Kidney (tissue), 14 donors: Measurements from ENCODE around the gene CEP126. TPM values are rescaled to one million over a fixed set of nuclear protein-coding genes. Genes with fewer than 3 reads are reported as not detected.

Experiments
- DNase-seq, 5 donors: peaks; one replicate each; pipeline ENCODE4 v3.0.0-alpha.2; 2013 to 2020
- FAIRE-seq: peaks from 2 replicates; lab custom pipeline; 2012; peaks lifted over from hg19 to GRCh38; lab: Jason Lieb, UNC
- H3K27ac ChIP-seq, 2 donors: one replicate each; pipeline ENCODE4 v1.7.0; 2013; ENCODE audit warnings: low read depth in 2 of 2, low read length in 2 of 2, inconsistent platforms in 1 of 2
- H3K27me3 ChIP-seq: one replicate; pipeline ENCODE4 v1.7.1; 2013; ENCODE audit warnings: low read length, inconsistent platforms; ENCODE audit not compliant: control insufficient read depth, insufficient read depth
- H3K36me3 ChIP-seq, 3 donors: one replicate each; pipeline versions ENCODE4 v1.7.0 to v1.7.1; 2013; ENCODE audit warnings: low read length in 3 of 3, control low read depth in 1 of 3, inconsistent platforms in 1 of 3; ENCODE audit not compliant: insufficient read depth in 3 of 3, control insufficient read depth in 2 of 3
- H3K4me1 ChIP-seq, 3 donors: one replicate each; pipeline versions ENCODE4 v1.7.0 to v1.7.1; 2013; ENCODE audit warnings: low read length in 3 of 3, inconsistent platforms in 1 of 3, low read depth in 1 of 3; ENCODE audit not compliant: control insufficient read depth in 2 of 3, insufficient read depth in 2 of 3
- H3K4me3 ChIP-seq, 3 donors: one replicate each; pipeline versions ENCODE4 v1.7.0 to v1.8.1; 2013; ENCODE audit warnings: low read length in 3 of 3, control low read depth in 1 of 3, inconsistent platforms in 1 of 3
- H3K9ac ChIP-seq, 3 donors: one replicate each; pipeline versions ENCODE4 v1.7.0 to v1.7.1; 2013; ENCODE audit warnings: low read length in 3 of 3, control low read depth in 1 of 3, inconsistent platforms in 1 of 3
- H3K9me3 ChIP-seq, 3 donors: one replicate each; pipeline versions ENCODE4 v1.7.0 to v1.7.1; 2013; ENCODE audit warnings: low read length in 3 of 3, control low read depth in 1 of 3, inconsistent platforms in 1 of 3; ENCODE audit not compliant: control insufficient read depth in 2 of 3, insufficient read depth in 1 of 3
- CTCF ChIP-seq: IDR thresholded peaks from 3 replicates; pipeline ENCODE4 v1.5.1; 2012; ENCODE audit warnings: mild to moderate bottlenecking, moderate library complexity, borderline replicate concordance; ENCODE audit not compliant: insufficient read depth; ENCODE audit errors: extremely low read depth
- intact Hi-C: fragments of 100-400 bp; cut with DNase I; formaldehyde crosslinking; loops from one replicate; pipeline ENCODE4 v1.11.1; 2022
- polyA plus RNA-seq: library from polyadenylated mRNA; stranded (reverse); fragments of 350-450 nt; fragmentation: Illumina TruSeq; extraction: RNeasy Lipid Tissue Mini Kit (QIAGEN cat#74804); gene quantifications from one replicate; pipeline ENCODE4 v1.2.3, GENCODE V29; 2014; ENCODE audit warnings: low read depth, low replicate concordance; ENCODE audit not compliant: insufficient read depth
- total RNA-seq: library from RNA; stranded (reverse); fragmentation: NEBNext Ultra II Directional; extraction: Animal tissue kit (Norgen Biotek cat#: 25700); gene quantifications from one replicate; pipeline ENCODE4 v1.2.1, GENCODE V29; 2021
- donor health status: control.
- donor health status: control.
- donor health status: control.
- donor health status: control.
- donor health status: control.
- donor health status: DM: yes; HTN: yes; CAD: no.
- donor health status: Normal renal cell carcinoma (clear cell type).

CEP126 gene
- total and polyA plus RNA-seq, 2 donors from 2014 or later, result 5.1 to 5.3 TPM

- Histone ChIP-seq H3K4me3 (no peak overlapping the region), H3K4me1 (no peaks in the 10 kb centered on the region), H3K9ac (no peak overlapping the region), H3K36me3 (no peaks in the 10 kb centered on the region), H3K27ac (no peak overlapping the region), H3K27me3 (no peaks in the 10 kb centered on the region), H3K9me3 (no peaks in the 10 kb centered on the region)
- DNase-seq (no peak), FAIRE-seq (no peak)
- intact Hi-C loops, result no loop called here
- TF ChIP-seq CTCF, result no peak
Observed at GRCh38 chr11:101974255-101974654, 59.4 kb downstream of the CEP126 start.

- H3K4me3 ChIP-seq, result no peak overlapping the region
- H3K9me3 ChIP-seq, result no peaks in the 10 kb centered on the region
- no peak for FAIRE-seq
- no peak for TF ChIP-seq CTCF
- no peak for DNase-seq
- H3K9ac ChIP-seq, result no peak overlapping the region
- H3K27ac ChIP-seq, result no peak overlapping the region
- no peaks in the 10 kb centered on the region for H3K36me3 ChIP-seq
- no peaks in the 10 kb centered on the region for H3K27me3 ChIP-seq
- H3K4me1 ChIP-seq, result no peaks in the 10 kb centered on the region
- intact Hi-C loops, result no loop called here
Observed at GRCh38 chr11:101974771-101975170, 60.0 kb downstream of the CEP126 start.

- no peaks in the 10 kb centered on the region for H3K4me1 ChIP-seq
- no peak for DNase-seq
- H3K27ac ChIP-seq, result no peak overlapping the region
- H3K36me3 ChIP-seq, result no peaks in the 10 kb centered on the region
- no peaks in the 10 kb centered on the region for H3K27me3 ChIP-seq
- no peak overlapping the region for H3K9ac ChIP-seq
- TF ChIP-seq CTCF, result no peak
- no peaks in the 10 kb centered on the region for H3K9me3 ChIP-seq
- no peak overlapping the region for H3K4me3 ChIP-seq
- intact Hi-C loops, result no loop called here
- no peak for FAIRE-seq
Observed at GRCh38 chr11:101975734-101976133, 60.9 kb downstream of the CEP126 start.

GRCh38 chr11:101987370-101987769, 72.6 kb downstream of the CEP126 start:
- no peaks in the 10 kb centered on the region for H3K9me3 ChIP-seq
- H3K27ac ChIP-seq, result no peak overlapping the region
- no peak for TF ChIP-seq CTCF
- no peak for FAIRE-seq
- H3K27me3 ChIP-seq, result no peaks in the 10 kb centered on the region
- intact Hi-C loops, result no loop called here
- no peaks in the 10 kb centered on the region for H3K36me3 ChIP-seq
- no peak for DNase-seq
- no peak overlapping the region for H3K9ac ChIP-seq
- H3K4me1 ChIP-seq, result no peaks in the 10 kb centered on the region
- H3K4me3 ChIP-seq, result no peak overlapping the region
